IMR-90 (cell line): ENCODE measurements around the gene SESN3.

ENCODE experiments used
- BHLHE40 ChIP-seq: fragments of 150-350 bp; IDR thresholded peaks from 2 replicates; pipeline ENCODE4 v1.6.1; 2016; ENCODE audit warnings: mild to moderate bottlenecking, low read depth, low read length
- POLR2A ChIP-seq: IDR thresholded peaks from 2 replicates; pipeline ENCODE4 v1.6.1; 2012; ENCODE audit warnings: mild to moderate bottlenecking, low read depth, low read length
- RAD21 ChIP-seq: IDR thresholded peaks from 2 replicates; pipeline ENCODE4 v1.6.1; 2012; ENCODE audit warnings: low read length, improper control_type of control experiment
- RCOR1 ChIP-seq: IDR thresholded peaks from 2 replicates; pipeline ENCODE4 v1.6.1; 2012; ENCODE audit warnings: mild to moderate bottlenecking, low read length, improper control_type of control experiment; ENCODE audit not compliant: insufficient replicate concordance
- RFX5 ChIP-seq: IDR thresholded peaks from 2 replicates; pipeline ENCODE4 v1.8.0; 2012; ENCODE audit warnings: low read depth, mild to moderate bottlenecking, low read length, moderate library complexity
- SMC3 ChIP-seq: fragments of 150-350 bp; IDR thresholded peaks from 2 replicates; pipeline ENCODE4 v1.6.1; 2016; ENCODE audit warnings: low read depth, mild to moderate bottlenecking, antibody characterized with exemption, low read length, moderate library complexity
- TF ChIP-seq, protein P1 (sequence below): conservative IDR thresholded peaks from 2 replicates; pipeline ENCODE4 v1.5.1; 2012; ENCODE audit warnings: mild to moderate bottlenecking, low read depth, low read length, improper control_type of control experiment
- TF ChIP-seq, protein P2 (sequence below): fragments of 150-350 bp; IDR thresholded peaks from 2 replicates; pipeline ENCODE4 v1.6.1; 2017; ENCODE audit warnings: mild to moderate bottlenecking, antibody characterized with exemption, low read length, low read depth

DNA sequence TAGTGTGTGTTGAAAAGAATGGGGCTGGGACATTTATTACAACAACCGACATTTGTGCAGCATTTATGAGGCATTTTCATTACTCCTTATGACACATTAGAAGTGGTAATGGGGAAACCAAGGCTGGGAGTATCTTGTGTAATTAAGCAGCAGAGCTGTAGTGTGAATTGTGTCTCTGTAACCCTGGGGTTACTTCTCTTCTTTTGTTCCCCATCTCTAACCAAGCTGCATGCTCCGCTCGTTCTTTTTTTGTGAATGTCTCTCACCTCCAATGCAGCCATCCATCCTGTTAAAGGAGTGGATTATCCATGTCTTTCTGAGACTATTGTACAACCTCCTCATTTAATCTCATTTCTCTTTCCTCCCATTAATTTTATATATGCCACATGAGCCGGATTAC lies 75.6 kb downstream of the SESN3 start:
- TF ChIP-seq, protein P1, sequence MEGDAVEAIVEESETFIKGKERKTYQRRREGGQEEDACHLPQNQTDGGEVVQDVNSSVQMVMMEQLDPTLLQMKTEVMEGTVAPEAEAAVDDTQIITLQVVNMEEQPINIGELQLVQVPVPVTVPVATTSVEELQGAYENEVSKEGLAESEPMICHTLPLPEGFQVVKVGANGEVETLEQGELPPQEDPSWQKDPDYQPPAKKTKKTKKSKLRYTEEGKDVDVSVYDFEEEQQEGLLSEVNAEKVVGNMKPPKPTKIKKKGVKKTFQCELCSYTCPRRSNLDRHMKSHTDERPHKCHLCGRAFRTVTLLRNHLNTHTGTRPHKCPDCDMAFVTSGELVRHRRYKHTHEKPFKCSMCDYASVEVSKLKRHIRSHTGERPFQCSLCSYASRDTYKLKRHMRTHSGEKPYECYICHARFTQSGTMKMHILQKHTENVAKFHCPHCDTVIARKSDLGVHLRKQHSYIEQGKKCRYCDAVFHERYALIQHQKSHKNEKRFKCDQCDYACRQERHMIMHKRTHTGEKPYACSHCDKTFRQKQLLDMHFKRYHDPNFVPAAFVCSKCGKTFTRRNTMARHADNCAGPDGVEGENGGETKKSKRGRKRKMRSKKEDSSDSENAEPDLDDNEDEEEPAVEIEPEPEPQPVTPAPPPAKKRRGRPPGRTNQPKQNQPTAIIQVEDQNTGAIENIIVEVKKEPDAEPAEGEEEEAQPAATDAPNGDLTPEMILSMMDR: no peak
- no peak for TF ChIP-seq POLR2A
- no peak for TF ChIP-seq RCOR1
- no peak for TF ChIP-seq RAD21
- TF ChIP-seq RFX5: no peak
- TF ChIP-seq SMC3: no peak
- TF ChIP-seq, protein P2, sequence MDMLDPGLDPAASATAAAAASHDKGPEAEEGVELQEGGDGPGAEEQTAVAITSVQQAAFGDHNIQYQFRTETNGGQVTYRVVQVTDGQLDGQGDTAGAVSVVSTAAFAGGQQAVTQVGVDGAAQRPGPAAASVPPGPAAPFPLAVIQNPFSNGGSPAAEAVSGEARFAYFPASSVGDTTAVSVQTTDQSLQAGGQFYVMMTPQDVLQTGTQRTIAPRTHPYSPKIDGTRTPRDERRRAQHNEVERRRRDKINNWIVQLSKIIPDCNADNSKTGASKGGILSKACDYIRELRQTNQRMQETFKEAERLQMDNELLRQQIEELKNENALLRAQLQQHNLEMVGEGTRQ: no peak
- no peak for TF ChIP-seq BHLHE40
